Endothelial cell of umbilical vein (primary cell): Measurements from ENCODE around the gene MAGI1. TPM values are rescaled to one million over a fixed set of nuclear protein-coding genes. Genes with fewer than 3 reads are reported as not detected.

Experiments
- BruUV-seq: library from RNA; stranded (reverse); fragments of 400-500 nt; replicated peaks from 2 replicates; lab custom pipeline; 2021; lab: Mats Ljungman, UMichigan
- CTCF ChIA-PET: fragments of 300-600, 350-600 bp; sonication (Branson Sonifier 250); formaldehyde crosslinking; loops from one replicate; lab custom pipeline; 2021; ENCODE audit warnings: antibody characterized with exemption, inconsistent platforms; lab: Charles Lee
- POLR2A ChIA-PET: fragments of 300-600, 350-600 bp; sonication (Branson Sonifier 250); formaldehyde crosslinking; loops from one replicate; lab custom pipeline; 2021; ENCODE audit warnings: antibody characterized with exemption, inconsistent platforms; lab: Charles Lee
- DNase-seq: peaks from one replicate; pipeline ENCODE4 v3.0.0-alpha.2; 2011; ENCODE audit warnings: low read depth, low spot score
- FAIRE-seq: peaks from 2 replicates; lab custom pipeline; 2011; peaks lifted over from hg19 to GRCh38; lab: Jason Lieb, UNC
- H2AFZ ChIP-seq: 2 replicates; pipeline ENCODE4 v1.6.0; 2012; ENCODE audit warnings: low read depth, low read length, control low read depth, inconsistent platforms
- H3K27ac ChIP-seq: 2 replicates; pipeline ENCODE4 v1.5.1; 2011; ENCODE audit warnings: low read depth, mild to moderate bottlenecking, control low read depth, low read length, moderate library complexity; ENCODE audit not compliant: insufficient read depth
- H3K27me3 ChIP-seq, 2 experiments: 2 replicates each; pipeline versions ENCODE4 v1.6.0 to v1.6.1; 2011; ENCODE audit warnings: low read length in 2 of 2, mixed read lengths in 1 of 2; ENCODE audit not compliant: control insufficient read depth in 2 of 2, insufficient read depth in 2 of 2
- H3K36me3 ChIP-seq, 2 experiments: 2 replicates in 1 of 2; 3 replicates in 1 of 2; pipeline ENCODE4 v1.5.1; 2011; ENCODE audit warnings: low read length in 2 of 2, mild to moderate bottlenecking in 1 of 2, moderate library complexity in 1 of 2; ENCODE audit not compliant: control insufficient read depth in 2 of 2, insufficient read depth in 2 of 2; ENCODE audit errors: extremely low read depth in 1 of 2
- H3K4me1 ChIP-seq: 3 replicates; pipeline ENCODE4 v1.5.1; 2011; ENCODE audit warnings: mild to moderate bottlenecking, low read length; ENCODE audit not compliant: control insufficient read depth, insufficient read depth; ENCODE audit errors: extremely low read depth
- H3K4me2 ChIP-seq: 2 replicates; pipeline ENCODE4 v1.6.1; 2011; ENCODE audit warnings: low read length, control low read depth, mixed read lengths; ENCODE audit not compliant: insufficient read depth
- H3K4me3 ChIP-seq, 3 experiments: fragments of 200-600 bp in 1 of 3; sonication (generic), shearing (Covaris generic) in 1 of 3; replicated peaks in 1 of 3; 2 replicates each; pipeline ENCODE4 v1.5.1; 2011 to 2016; ENCODE audit warnings: control low read depth in 3 of 3, low read length in 3 of 3, mild to moderate bottlenecking in 2 of 3, inconsistent platforms in 1 of 3, low read depth in 1 of 3, moderate library complexity in 1 of 3; ENCODE audit not compliant: insufficient read depth in 1 of 3
- H3K79me2 ChIP-seq: 2 replicates; pipeline ENCODE4 v1.6.0; 2012; ENCODE audit warnings: low read length, inconsistent platforms; ENCODE audit not compliant: control insufficient read depth, insufficient read depth
- H3K9ac ChIP-seq: replicated peaks from 2 replicates; pipeline ENCODE3; 2011; ENCODE audit warnings: low read length, control low read depth; ENCODE audit not compliant: insufficient read depth; ENCODE audit errors: extremely low read depth
- H3K9me1 ChIP-seq: replicated peaks from 3 replicates; pipeline ENCODE4 v1.6.0; 2011; ENCODE audit warnings: mild to moderate bottlenecking, low read length; ENCODE audit not compliant: control insufficient read depth, insufficient read depth; ENCODE audit errors: extremely low read depth
- H3K9me3 ChIP-seq: replicated peaks from 2 replicates; pipeline ENCODE4 v1.5.1; 2012; ENCODE audit warnings: low read length, inconsistent platforms; ENCODE audit not compliant: control insufficient read depth, insufficient read depth
- H4K20me1 ChIP-seq: replicated peaks from 2 replicates; pipeline ENCODE3; 2011; ENCODE audit warnings: mild to moderate bottlenecking, low read length; ENCODE audit not compliant: control insufficient read depth, insufficient read depth; ENCODE audit errors: extremely low read depth
- CTCF ChIP-seq, 2 donors: IDR thresholded peaks; 1 replicate in 1 of 2; 2 replicates in 1 of 2; pipeline ENCODE4 v1.5.1; 2011; ENCODE audit warnings: low read length in 2 of 2, mild to moderate bottlenecking in 2 of 2, moderate library complexity in 2 of 2, control low read depth in 1 of 2, inconsistent platforms in 1 of 2, low read depth in 1 of 2; ENCODE audit not compliant: insufficient read depth in 1 of 2; ENCODE audit errors: extremely low read depth in 1 of 2
- EZH2 ChIP-seq: IDR thresholded peaks from 2 replicates; pipeline ENCODE4 v1.6.1; 2012; ENCODE audit warnings: borderline replicate concordance, low read depth, mild to moderate bottlenecking, moderate library complexity, low read length, inconsistent platforms; ENCODE audit not compliant: severe bottlenecking
- FOS ChIP-seq: IDR thresholded peaks from 2 replicates; pipeline ENCODE4 v1.6.1; 2011; ENCODE audit warnings: mild to moderate bottlenecking, low read length, moderate library complexity, borderline replicate concordance; ENCODE audit not compliant: insufficient read depth
- JUN ChIP-seq: IDR thresholded peaks from 2 replicates; pipeline ENCODE4 v1.6.1; 2011; ENCODE audit warnings: borderline replicate concordance, low read depth; ENCODE audit not compliant: insufficient read length, insufficient read depth
- POLR2AphosphoS5 ChIP-seq: IDR thresholded peaks from 2 replicates; pipeline ENCODE4 v1.6.1; 2012; ENCODE audit warnings: low read depth, mild to moderate bottlenecking, control low read depth, low read length, moderate library complexity; ENCODE audit not compliant: insufficient read depth
- dilution Hi-C: fragments of 300-500 bp; cut with MboI; formaldehyde crosslinking; loops from one replicate; pipeline ENCODE4 v1.15.0; 2019; ENCODE audit warnings: low sequenced_read_pairs; ENCODE audit not compliant: extremely low pct_ligation_motif_present
- intact Hi-C: fragments of 100-400 bp; cut with micrococcal nuclease; formaldehyde crosslinking; loops from one replicate; pipeline ENCODE4 v1.10.0; 2022
- polyA plus RNA-seq, 4 experiments: library from polyadenylated mRNA; depleted of rRNA in 3 of 4; stranded (reverse) in 3 of 4; unstranded in 1 of 4; fragments of >200 nt; gene quantifications; 2 replicates each; pipeline versions ENCODE4 v1.2.1 to v1.2.3, GENCODE V29; 2011 to 2012; ENCODE audit warnings: missing spikeins in 1 of 4
- total RNA-seq: library from RNA; stranded (reverse); gene quantifications from 2 replicates; pipeline ENCODE4 v1.2.3, GENCODE V29; 2021

The MAGI1 gene
- total and polyA plus RNA-seq, 2 donors (not counting 3 experiments of a cell fraction or from before 2014, with no cell fraction given) = 10.1 to 47.9 TPM

GRCh38 chr3:65856907-65857306 lies 181.8 kb downstream of the MAGI1 start:
- peak; percentile 67 for DNase-seq
- Histone ChIP-seq H3K9me3 (no peaks in the 10 kb centered on the region), H3K27ac (no peak overlapping the region), H3K4me1 (peaks cover 19% of the 10 kb centered on the region), H3K9ac (no peak overlapping the region), H4K20me1 (peaks cover 5% of the 10 kb centered on the region), H3K4me2 (no peak overlapping the region), H2AFZ (no peak overlapping the region), H3K9me1 (no peaks in the 10 kb centered on the region), H3K4me3 (no peak overlapping the region), H3K27me3 (no peaks in the 10 kb centered on the region), H3K36me3 (no peaks in the 10 kb centered on the region), H3K79me2 (no peaks in the 10 kb centered on the region)
- FAIRE-seq = no peak
- TF ChIP-seq CTCF (IDR thresholded peaks at IDR 0.05; ENCODE audit: extremely low read depth in 1 of 2, insufficient read depth in 1 of 2, low read depth in 1 of 2, low read length in 2 of 2) (no peak), POLR2AphosphoS5 (peak; percentile 9), FOS (no peak), EZH2 (no peak), JUN (no peak)
- dilution Hi-C loops (no loop called here), intact Hi-C loops (no loop called here)
- CTCF ChIA-PET = interaction anchor here (0.8 to 1.7 kb wide), 9 partner anchors 10 to 338 kb away, joined by 3 to 5 read pairs (median 3); no protein-coding TSS in a partner anchor
- POLR2A ChIA-PET = no interaction called here
- no TSS peak for BruUV-seq
